ENCODE measurements around the gene HOXD3. TPM values are rescaled to one million over a fixed set of nuclear protein-coding genes. Genes with fewer than 3 reads are reported as not detected.

Gene HOXD3
- polyA plus RNA-seq, 1 of the 3 experiments (the other 2 are of a cell fraction): 0.81 TPM

DNA sequence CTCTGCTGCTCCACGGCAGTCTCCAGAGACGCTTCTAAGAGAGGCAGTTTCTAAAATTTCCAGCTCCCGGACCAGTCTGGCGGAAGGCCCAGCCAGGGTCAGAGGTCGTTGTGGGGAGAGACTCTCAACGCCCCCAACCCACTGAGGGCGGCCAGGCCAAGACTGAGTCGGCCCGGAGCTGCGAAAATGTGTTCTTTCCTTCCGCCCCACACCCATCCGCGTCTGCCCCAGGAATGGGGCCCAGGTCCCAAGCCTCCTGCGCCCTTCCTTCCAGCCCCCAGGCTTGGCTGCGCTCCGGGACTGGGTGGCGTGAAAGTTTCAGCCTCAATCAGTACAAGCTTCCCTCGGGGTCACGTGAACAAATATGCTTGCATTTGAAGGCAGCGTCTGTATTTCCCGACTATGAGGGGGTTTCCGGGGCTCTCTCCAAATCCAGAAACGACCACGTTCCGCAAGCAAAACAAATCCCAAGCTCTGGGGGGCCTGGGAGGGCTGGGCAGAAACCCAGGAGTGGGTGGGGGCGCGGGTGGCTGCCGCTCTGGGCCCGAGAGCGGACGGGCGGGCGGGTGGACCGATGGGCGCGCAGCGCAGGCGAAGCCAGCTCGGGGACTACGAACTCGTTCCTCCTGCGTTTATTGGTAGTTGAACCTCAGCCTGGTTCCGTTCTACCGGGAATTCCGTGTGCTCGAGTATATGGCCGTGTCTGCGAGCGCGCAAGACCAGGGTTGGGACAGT lies 3.3 kb downstream of the HOXD3 start:
- Histone ChIP-seq H3F3A (replicated peaks; ENCODE audit: insufficient read depth) (no peaks in the 10 kb centered on the region), H2AFZ (ENCODE audit: low read depth) (no peak overlapping the region), H3K9ac (no peak overlapping the region), H3K4me2 (no peak overlapping the region), H3K9me2 (no peaks in the 10 kb centered on the region), H3K79me2 (ENCODE audit: insufficient read depth) (no peaks in the 10 kb centered on the region), H3K36me3 (replicated peaks in 1 of 2; ENCODE audit: control insufficient read depth in 1 of 2, insufficient read depth in 2 of 2, low read length in 1 of 2) (peaks cover 0 to 3% of the 10 kb centered on the region in 2 experiments), H3K4me1 (ENCODE audit: control insufficient read depth in 1 of 2, insufficient read depth in 2 of 2, low read depth in 1 of 2, low read length in 1 of 2) (peaks cover 0 to 8% of the 10 kb centered on the region in 2 experiments; a peak in 2 of 4 replicates), H3K27me3 (ENCODE audit: insufficient read depth) (no peaks in the 10 kb centered on the region), H3K4me3 (ENCODE audit: low read depth in 2 of 2, low read length in 1 of 2) (no peak overlapping the region), H3K9me3 (no peaks in the 10 kb centered on the region), H4K20me1 (ENCODE audit: insufficient read depth) (no peaks in the 10 kb centered on the region), H3K27ac (ENCODE audit: low read depth in 2 of 2, low read length in 1 of 2) (no peak overlapping the region)
- ChIA-PET CTCF (interaction anchor here (0.5 to 2.0 kb wide), 5 partner anchors 9 to 586 kb away, joined by 3 to 8 read pairs (median 4); no protein-coding TSS in a partner anchor), POLR2A (interaction anchor here (0.7 kb wide), 1 partner anchor 9 kb away, joined by 4 read pairs; no protein-coding TSS in a partner anchor)
- TF ChIP-seq EP300 (IDR thresholded peaks at IDR 0.05; ENCODE audit: borderline replicate concordance in 1 of 2, low read depth in 1 of 2, low read length in 1 of 2) (no peak), FOXJ3 (CRISPR knock-in tag; IDR thresholded peaks at IDR 0.05) (no peak)
- 94% methylated on average over 44 of the region's 50 CpGs for WGBS (ENCODE audit: low lambda C conversion rate)
- no peak for DNase-seq

DNA sequence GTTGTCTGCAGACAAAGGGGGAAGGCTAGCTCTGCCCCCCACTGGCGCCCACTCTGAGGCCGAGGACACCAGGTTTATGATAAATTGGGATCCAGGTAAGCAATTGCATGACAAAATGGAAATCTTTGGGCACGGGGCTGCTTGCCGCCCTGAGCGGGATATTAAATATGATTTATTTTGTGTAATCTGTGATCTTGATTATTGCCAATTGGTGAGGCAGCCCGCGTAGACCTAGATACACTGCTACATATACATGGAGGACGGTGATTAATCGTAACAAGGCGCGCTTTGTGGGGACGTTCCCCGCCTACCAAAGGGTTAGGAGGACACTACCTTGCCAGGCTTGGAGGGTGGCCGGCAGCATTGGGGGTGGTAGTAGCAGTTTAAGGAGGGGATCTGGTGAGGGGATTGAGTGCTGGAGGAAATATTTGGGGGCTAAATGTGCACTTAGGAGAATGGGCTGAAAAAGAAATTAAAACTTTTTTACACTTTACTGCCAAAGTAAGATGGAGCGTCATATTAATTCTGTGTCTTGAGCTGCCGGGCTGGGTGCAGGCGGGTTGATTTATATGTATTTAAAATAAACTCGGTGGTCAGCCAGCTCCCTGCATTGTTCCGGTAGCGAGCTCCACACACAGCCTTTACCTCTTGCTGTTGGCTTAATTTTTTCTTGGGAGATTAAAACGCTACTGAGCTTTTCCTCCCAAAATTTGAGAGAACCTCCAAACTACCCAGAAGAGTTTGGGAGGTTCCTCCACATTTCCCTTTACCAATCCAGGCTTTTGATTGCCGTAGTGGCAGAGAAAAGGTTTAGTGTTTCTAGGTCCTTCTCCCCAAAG lies 4.1 kb downstream of the HOXD3 start:
- WGBS (ENCODE audit: low lambda C conversion rate): 93% methylated on average over 22 of the region's 22 CpGs
- Histone ChIP-seq H3K4me2 (no peak overlapping the region), H2AFZ (ENCODE audit: low read depth) (no peak overlapping the region), H3F3A (replicated peaks; ENCODE audit: insufficient read depth) (no peaks in the 10 kb centered on the region), H3K9ac (no peak overlapping the region), H3K79me2 (ENCODE audit: insufficient read depth) (no peaks in the 10 kb centered on the region), H3K4me1 (ENCODE audit: control insufficient read depth in 1 of 2, insufficient read depth in 2 of 2, low read depth in 1 of 2, low read length in 1 of 2) (peaks cover 0 to 8% of the 10 kb centered on the region in 2 experiments; a peak in 2 of 4 replicates), H3K36me3 (replicated peaks in 1 of 2; ENCODE audit: control insufficient read depth in 1 of 2, insufficient read depth in 2 of 2, low read length in 1 of 2) (peaks cover 0 to 3% of the 10 kb centered on the region in 2 experiments), H3K9me3 (no peaks in the 10 kb centered on the region), H4K20me1 (ENCODE audit: insufficient read depth) (no peaks in the 10 kb centered on the region), H3K27me3 (ENCODE audit: insufficient read depth) (no peaks in the 10 kb centered on the region), H3K27ac (ENCODE audit: low read depth in 2 of 2, low read length in 1 of 2) (no peak overlapping the region), H3K4me3 (ENCODE audit: low read depth in 2 of 2, low read length in 1 of 2) (no peak overlapping the region), H3K9me2 (no peaks in the 10 kb centered on the region)
- POLR2A ChIA-PET: interaction anchor here (1.6 kb wide), 1 partner anchor 393 kb away, joined by 3 read pairs; no protein-coding TSS in a partner anchor
- CTCF ChIA-PET: interaction anchor here (0.9 to 2.0 kb wide), 6 partner anchors 8 to 477 kb away, joined by 3 to 8 read pairs (median 4); no protein-coding TSS in a partner anchor
- TF ChIP-seq SIN3A (IDR thresholded peaks at IDR 0.05; ENCODE audit: borderline replicate concordance, low read depth, low read length): no peak
- TF ChIP-seq FOSL2 (IDR thresholded peaks at IDR 0.05; ENCODE audit: borderline replicate concordance, low read depth): no peak
- DNase-seq: no peak

DNA sequence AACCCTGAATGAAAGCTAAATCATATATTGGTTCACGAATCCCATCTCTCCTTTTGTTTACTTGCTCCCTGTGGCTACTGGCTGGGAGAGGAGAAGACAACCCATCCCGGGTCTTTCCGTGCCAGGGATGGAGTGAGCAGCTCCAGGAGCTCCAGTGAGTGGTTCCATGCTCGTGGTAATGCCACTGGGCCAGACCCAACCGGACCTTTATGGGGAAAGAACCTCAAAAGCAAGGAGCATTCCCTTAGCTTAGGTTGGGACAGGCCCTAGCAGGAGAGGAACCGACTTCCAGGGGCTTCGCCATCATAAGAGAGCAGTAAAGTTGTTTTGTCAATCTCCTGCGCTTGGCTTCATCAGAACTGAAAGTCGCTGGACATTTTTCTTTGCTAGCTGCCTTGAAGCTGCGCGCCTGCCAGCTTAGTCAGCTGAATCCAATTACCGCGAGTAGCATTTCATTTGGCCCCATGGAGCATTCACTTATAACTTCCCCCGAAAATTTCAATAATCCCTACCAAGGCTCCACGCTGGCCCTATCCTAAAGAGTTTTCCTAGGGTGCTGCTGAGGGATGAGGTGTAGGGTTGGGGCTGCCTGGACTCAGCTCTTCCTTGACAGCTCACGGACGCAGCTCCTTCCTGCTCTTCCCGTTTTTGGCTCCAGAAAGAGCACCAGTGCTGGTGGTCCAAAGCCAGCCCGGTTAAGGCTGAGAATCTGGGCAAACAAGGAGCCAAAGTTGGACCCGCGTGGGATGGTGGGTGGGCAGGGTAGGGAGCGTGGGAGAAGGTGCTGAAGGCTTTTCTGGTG lies 4.9 kb downstream of the HOXD3 start:
- peaks cover 0 to 3% of the 10 kb centered on the region in 2 experiments for H3K36me3 ChIP-seq (replicated peaks in 1 of 2; ENCODE audit: control insufficient read depth in 1 of 2, insufficient read depth in 2 of 2, low read length in 1 of 2)
- no peaks in the 10 kb centered on the region for H3K79me2 ChIP-seq (ENCODE audit: insufficient read depth)
- no peak overlapping the region for H3K4me3 ChIP-seq (ENCODE audit: low read depth in 2 of 2, low read length in 1 of 2)
- H3F3A ChIP-seq (replicated peaks; ENCODE audit: insufficient read depth): no peaks in the 10 kb centered on the region
- ChIA-PET POLR2A (interaction anchor here (1.6 kb wide), 1 partner anchor 392 kb away, joined by 3 read pairs; no protein-coding TSS in a partner anchor), CTCF (interaction anchor here (0.7 to 2.0 kb wide), 6 partner anchors 21 to 490 kb away, joined by 3 to 8 read pairs (median 6); no protein-coding TSS in a partner anchor)
- H3K9ac ChIP-seq: no peak overlapping the region
- no peak overlapping the region for H3K4me2 ChIP-seq
- peaks cover 0 to 3% of the 10 kb centered on the region in 2 experiments; a peak in 2 of 4 replicates for H3K4me1 ChIP-seq (ENCODE audit: control insufficient read depth in 1 of 2, insufficient read depth in 2 of 2, low read depth in 1 of 2, low read length in 1 of 2)
- H3K27ac ChIP-seq (ENCODE audit: low read depth in 2 of 2, low read length in 1 of 2): no peak overlapping the region
- no peak for DNase-seq
- H2AFZ ChIP-seq (ENCODE audit: low read depth): no peak overlapping the region
- no peaks in the 10 kb centered on the region for H4K20me1 ChIP-seq (ENCODE audit: insufficient read depth)
- 86% methylated on average over 20 of the region's 22 CpGs for WGBS (ENCODE audit: low lambda C conversion rate)
- H3K27me3 ChIP-seq (ENCODE audit: insufficient read depth): no peaks in the 10 kb centered on the region
- no peaks in the 10 kb centered on the region for H3K9me2 ChIP-seq
- no peaks in the 10 kb centered on the region for H3K9me3 ChIP-seq
- TF ChIP-seq EP300 (IDR thresholded peaks at IDR 0.05; ENCODE audit: borderline replicate concordance in 1 of 2, low read depth in 1 of 2, low read length in 1 of 2) (no peak), RAD21 (IDR thresholded peaks at IDR 0.05; ENCODE audit: low read length) (no peak), SIN3A (IDR thresholded peaks at IDR 0.05; ENCODE audit: borderline replicate concordance, low read depth, low read length) (no peak), TCF12 (IDR thresholded peaks at IDR 0.05) (no peak), RCOR1 (IDR thresholded peaks at IDR 0.05; ENCODE audit: low read length) (no peak), RFX5 (IDR thresholded peaks at IDR 0.05; ENCODE audit: low read length) (no peak), ELF1 (IDR thresholded peaks at IDR 0.05) (no peak), CHD2 (IDR thresholded peaks at IDR 0.05; ENCODE audit: low read length, partially characterized antibody) (no peak)
- TF ChIP-seq, protein P1, sequence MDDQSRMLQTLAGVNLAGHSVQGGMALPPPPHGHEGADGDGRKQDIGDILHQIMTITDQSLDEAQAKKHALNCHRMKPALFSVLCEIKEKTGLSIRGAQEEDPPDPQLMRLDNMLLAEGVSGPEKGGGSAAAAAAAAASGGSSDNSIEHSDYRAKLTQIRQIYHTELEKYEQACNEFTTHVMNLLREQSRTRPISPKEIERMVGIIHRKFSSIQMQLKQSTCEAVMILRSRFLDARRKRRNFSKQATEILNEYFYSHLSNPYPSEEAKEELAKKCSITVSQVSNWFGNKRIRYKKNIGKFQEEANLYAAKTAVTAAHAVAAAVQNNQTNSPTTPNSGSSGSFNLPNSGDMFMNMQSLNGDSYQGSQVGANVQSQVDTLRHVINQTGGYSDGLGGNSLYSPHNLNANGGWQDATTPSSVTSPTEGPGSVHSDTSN (IDR thresholded peaks at IDR 0.05): no peak
- TF ChIP-seq, protein P2, sequence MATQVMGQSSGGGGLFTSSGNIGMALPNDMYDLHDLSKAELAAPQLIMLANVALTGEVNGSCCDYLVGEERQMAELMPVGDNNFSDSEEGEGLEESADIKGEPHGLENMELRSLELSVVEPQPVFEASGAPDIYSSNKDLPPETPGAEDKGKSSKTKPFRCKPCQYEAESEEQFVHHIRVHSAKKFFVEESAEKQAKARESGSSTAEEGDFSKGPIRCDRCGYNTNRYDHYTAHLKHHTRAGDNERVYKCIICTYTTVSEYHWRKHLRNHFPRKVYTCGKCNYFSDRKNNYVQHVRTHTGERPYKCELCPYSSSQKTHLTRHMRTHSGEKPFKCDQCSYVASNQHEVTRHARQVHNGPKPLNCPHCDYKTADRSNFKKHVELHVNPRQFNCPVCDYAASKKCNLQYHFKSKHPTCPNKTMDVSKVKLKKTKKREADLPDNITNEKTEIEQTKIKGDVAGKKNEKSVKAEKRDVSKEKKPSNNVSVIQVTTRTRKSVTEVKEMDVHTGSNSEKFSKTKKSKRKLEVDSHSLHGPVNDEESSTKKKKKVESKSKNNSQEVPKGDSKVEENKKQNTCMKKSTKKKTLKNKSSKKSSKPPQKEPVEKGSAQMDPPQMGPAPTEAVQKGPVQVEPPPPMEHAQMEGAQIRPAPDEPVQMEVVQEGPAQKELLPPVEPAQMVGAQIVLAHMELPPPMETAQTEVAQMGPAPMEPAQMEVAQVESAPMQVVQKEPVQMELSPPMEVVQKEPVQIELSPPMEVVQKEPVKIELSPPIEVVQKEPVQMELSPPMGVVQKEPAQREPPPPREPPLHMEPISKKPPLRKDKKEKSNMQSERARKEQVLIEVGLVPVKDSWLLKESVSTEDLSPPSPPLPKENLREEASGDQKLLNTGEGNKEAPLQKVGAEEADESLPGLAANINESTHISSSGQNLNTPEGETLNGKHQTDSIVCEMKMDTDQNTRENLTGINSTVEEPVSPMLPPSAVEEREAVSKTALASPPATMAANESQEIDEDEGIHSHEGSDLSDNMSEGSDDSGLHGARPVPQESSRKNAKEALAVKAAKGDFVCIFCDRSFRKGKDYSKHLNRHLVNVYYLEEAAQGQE (IDR thresholded peaks at IDR 0.05; ENCODE audit: low read depth, low read length): no peak
